Progenitor cell of endocrine pancreas (in vitro differentiated cells): ENCODE results near the gene PKMYT1. TPM values are rescaled to one million over a fixed set of nuclear protein-coding genes. Genes with fewer than 3 reads are reported as not detected.

ENCODE experiments used
- DNase-seq: peaks from one replicate; pipeline ENCODE4 v3.0.0; 2021; ENCODE audit warnings: low spot score; ENCODE audit not compliant: unreplicated experiment
- H3K27ac Mint-ChIP-seq: 2 replicates; pipeline ENCODE4 v1.8.0; 2021; ENCODE audit warnings: mild to moderate bottlenecking, moderate library complexity, mixed read lengths
- H3K27me3 Mint-ChIP-seq: 2 replicates; pipeline ENCODE4 v1.8.0; 2021; ENCODE audit warnings: mixed read lengths
- H3K36me3 Mint-ChIP-seq: 2 replicates; pipeline ENCODE4 v1.8.0; 2022; ENCODE audit warnings: mixed read lengths; ENCODE audit not compliant: insufficient read depth
- H3K4me1 Mint-ChIP-seq: 2 replicates; pipeline ENCODE4 v1.8.0; 2021; ENCODE audit warnings: low read depth, mixed read lengths
- H3K4me3 Mint-ChIP-seq: 2 replicates; pipeline ENCODE4 v1.8.0; 2021; ENCODE audit warnings: low read depth, mild to moderate bottlenecking, moderate library complexity, mixed read lengths
- H3K9me3 Mint-ChIP-seq: 2 replicates; pipeline ENCODE4 v1.8.0; 2021; ENCODE audit warnings: low read depth, mixed read lengths
- CTCF ChIP-seq: fragments of 200-600 bp; sonication (generic); IDR thresholded peaks from one replicate; pipeline ENCODE4 v1.5.0; 2021; ENCODE audit warnings: antibody characterized with exemption, mild to moderate bottlenecking; ENCODE audit not compliant: unreplicated experiment
- total RNA-seq: library from RNA; stranded (reverse); gene quantifications from 2 replicates; pipeline ENCODE4 v1.2.1, GENCODE V29; 2021

PKMYT1 gene
- total RNA-seq, 1 donor from 2014 or later: 36.5 TPM

- H3K9me3 Mint-ChIP-seq: no peaks in the 10 kb centered on the region
- H3K27me3 Mint-ChIP-seq: peaks cover 30% of the 10 kb centered on the region
- H3K4me1 Mint-ChIP-seq: peaks cover 2% of the 10 kb centered on the region
- H3K4me3 Mint-ChIP-seq: peak overlapping the region; percentile 66
- no peak for TF ChIP-seq CTCF
- no peak for DNase-seq
- H3K36me3 Mint-ChIP-seq: no peaks in the 10 kb centered on the region
- H3K27ac Mint-ChIP-seq: peak overlapping the region; percentile 78
Measured at GRCh38 chr16:2968368-2968737, 11.9 kb downstream of the PKMYT1 start.

- Mint-ChIP-seq H3K27ac (no peak overlapping the region), H3K4me1 (peaks cover 2% of the 10 kb centered on the region), H3K36me3 (no peaks in the 10 kb centered on the region), H3K27me3 (peaks cover 32% of the 10 kb centered on the region), H3K4me3 (no peak overlapping the region), H3K9me3 (no peaks in the 10 kb centered on the region)
- DNase-seq: no peak
- no peak for TF ChIP-seq CTCF
Measured at GRCh38 chr16:2967721-2968161, 12.5 kb downstream of the PKMYT1 start.

- no peak overlapping the region for H3K4me3 Mint-ChIP-seq
- no peaks in the 10 kb centered on the region for H3K9me3 Mint-ChIP-seq
- peaks cover 2% of the 10 kb centered on the region for H3K4me1 Mint-ChIP-seq
- peaks cover 35% of the 10 kb centered on the region for H3K27me3 Mint-ChIP-seq
- TF ChIP-seq CTCF: no peak
- H3K36me3 Mint-ChIP-seq: no peaks in the 10 kb centered on the region
- no peak overlapping the region for H3K27ac Mint-ChIP-seq
- no peak for DNase-seq
Measured at GRCh38 chr16:2967211-2967631, 13.0 kb downstream of the PKMYT1 start.

- no peak overlapping the region for H3K27ac Mint-ChIP-seq
- no peaks in the 10 kb centered on the region for H3K9me3 Mint-ChIP-seq
Measured at GRCh38 chr16:2966808-2967191, 13.4 kb downstream of the PKMYT1 start.

GRCh38 chr16:2966043-2966807 lies 14.0 kb downstream of the PKMYT1 start:
- Mint-ChIP-seq H3K27me3 (peaks cover 38% of the 10 kb centered on the region), H3K36me3 (no peaks in the 10 kb centered on the region), H3K27ac (no peak overlapping the region), H3K4me1 (peaks cover 2% of the 10 kb centered on the region), H3K4me3 (no peak overlapping the region), H3K9me3 (no peaks in the 10 kb centered on the region)
- TF ChIP-seq CTCF: no peak
- DNase-seq: no peak

More at GRCh38 chr16:2966808-2967191, 13.4 kb downstream of the PKMYT1 start:
- Mint-ChIP-seq H3K4me3 (no peak overlapping the region), H3K27me3 (peaks cover 35% of the 10 kb centered on the region), H3K36me3 (no peaks in the 10 kb centered on the region), H3K4me1 (peaks cover 2% of the 10 kb centered on the region)
- TF ChIP-seq CTCF: no peak
- no peak for DNase-seq
